ENCODE measurements around the gene SAFB2.

DNA sequence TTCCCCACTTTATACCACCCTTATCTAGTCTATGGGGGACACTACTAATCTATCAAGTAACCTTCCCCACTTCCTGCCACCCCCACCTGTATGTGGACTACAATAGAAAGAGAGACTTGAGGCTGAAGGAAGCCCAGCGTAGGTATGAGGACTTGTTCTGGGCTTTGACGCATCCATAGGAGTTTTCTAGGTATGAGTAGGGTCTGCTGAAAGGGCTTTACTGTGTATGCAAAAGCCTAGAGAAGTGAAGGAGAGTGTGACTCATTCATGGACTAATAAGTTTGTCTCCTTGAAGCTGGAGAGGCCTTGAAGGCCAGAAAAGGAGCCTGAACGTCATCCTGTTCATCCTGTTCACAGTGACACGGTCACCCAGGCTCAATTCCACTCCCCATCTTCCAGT is 76.6 kb downstream of the SAFB2 start:
- TF ChIP-seq ZNF624 (tag by site-specific recombination; IDR thresholded peaks at IDR 0.05) (no peak), ZNF510 (tag by site-specific recombination; IDR thresholded peaks at IDR 0.05; ENCODE audit: insufficient replicate concordance) (no peak), ZNF776 (tag by site-specific recombination; IDR thresholded peaks at IDR 0.05; ENCODE audit: borderline replicate concordance) (no peak), ZNF324 (tag by site-specific recombination; IDR thresholded peaks at IDR 0.05) (no peak)
- TF ChIP-seq, protein P1, sequence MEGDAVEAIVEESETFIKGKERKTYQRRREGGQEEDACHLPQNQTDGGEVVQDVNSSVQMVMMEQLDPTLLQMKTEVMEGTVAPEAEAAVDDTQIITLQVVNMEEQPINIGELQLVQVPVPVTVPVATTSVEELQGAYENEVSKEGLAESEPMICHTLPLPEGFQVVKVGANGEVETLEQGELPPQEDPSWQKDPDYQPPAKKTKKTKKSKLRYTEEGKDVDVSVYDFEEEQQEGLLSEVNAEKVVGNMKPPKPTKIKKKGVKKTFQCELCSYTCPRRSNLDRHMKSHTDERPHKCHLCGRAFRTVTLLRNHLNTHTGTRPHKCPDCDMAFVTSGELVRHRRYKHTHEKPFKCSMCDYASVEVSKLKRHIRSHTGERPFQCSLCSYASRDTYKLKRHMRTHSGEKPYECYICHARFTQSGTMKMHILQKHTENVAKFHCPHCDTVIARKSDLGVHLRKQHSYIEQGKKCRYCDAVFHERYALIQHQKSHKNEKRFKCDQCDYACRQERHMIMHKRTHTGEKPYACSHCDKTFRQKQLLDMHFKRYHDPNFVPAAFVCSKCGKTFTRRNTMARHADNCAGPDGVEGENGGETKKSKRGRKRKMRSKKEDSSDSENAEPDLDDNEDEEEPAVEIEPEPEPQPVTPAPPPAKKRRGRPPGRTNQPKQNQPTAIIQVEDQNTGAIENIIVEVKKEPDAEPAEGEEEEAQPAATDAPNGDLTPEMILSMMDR (tag by site-specific recombination; IDR thresholded peaks at IDR 0.05): no peak
- TF ChIP-seq, protein P2, sequence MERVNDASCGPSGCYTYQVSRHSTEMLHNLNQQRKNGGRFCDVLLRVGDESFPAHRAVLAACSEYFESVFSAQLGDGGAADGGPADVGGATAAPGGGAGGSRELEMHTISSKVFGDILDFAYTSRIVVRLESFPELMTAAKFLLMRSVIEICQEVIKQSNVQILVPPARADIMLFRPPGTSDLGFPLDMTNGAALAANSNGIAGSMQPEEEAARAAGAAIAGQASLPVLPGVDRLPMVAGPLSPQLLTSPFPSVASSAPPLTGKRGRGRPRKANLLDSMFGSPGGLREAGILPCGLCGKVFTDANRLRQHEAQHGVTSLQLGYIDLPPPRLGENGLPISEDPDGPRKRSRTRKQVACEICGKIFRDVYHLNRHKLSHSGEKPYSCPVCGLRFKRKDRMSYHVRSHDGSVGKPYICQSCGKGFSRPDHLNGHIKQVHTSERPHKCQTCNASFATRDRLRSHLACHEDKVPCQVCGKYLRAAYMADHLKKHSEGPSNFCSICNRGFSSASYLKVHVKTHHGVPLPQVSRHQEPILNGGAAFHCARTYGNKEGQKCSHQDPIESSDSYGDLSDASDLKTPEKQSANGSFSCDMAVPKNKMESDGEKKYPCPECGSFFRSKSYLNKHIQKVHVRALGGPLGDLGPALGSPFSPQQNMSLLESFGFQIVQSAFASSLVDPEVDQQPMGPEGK (tag by site-specific recombination; IDR thresholded peaks at IDR 0.05): no peak
- TF ChIP-seq, protein P3, sequence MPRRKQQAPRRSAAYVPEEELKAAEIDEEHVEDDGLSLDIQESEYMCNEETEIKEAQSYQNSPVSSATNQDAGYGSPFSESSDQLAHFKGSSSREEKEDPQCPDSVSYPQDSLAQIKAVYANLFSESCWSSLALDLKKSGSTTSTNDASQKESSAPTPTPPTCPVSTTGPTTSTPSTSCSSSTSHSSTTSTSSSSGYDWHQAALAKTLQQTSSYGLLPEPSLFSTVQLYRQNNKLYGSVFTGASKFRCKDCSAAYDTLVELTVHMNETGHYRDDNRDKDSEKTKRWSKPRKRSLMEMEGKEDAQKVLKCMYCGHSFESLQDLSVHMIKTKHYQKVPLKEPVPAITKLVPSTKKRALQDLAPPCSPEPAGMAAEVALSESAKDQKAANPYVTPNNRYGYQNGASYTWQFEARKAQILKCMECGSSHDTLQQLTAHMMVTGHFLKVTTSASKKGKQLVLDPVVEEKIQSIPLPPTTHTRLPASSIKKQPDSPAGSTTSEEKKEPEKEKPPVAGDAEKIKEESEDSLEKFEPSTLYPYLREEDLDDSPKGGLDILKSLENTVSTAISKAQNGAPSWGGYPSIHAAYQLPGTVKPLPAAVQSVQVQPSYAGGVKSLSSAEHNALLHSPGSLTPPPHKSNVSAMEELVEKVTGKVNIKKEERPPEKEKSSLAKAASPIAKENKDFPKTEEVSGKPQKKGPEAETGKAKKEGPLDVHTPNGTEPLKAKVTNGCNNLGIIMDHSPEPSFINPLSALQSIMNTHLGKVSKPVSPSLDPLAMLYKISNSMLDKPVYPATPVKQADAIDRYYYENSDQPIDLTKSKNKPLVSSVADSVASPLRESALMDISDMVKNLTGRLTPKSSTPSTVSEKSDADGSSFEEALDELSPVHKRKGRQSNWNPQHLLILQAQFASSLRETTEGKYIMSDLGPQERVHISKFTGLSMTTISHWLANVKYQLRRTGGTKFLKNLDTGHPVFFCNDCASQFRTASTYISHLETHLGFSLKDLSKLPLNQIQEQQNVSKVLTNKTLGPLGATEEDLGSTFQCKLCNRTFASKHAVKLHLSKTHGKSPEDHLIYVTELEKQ (tag by site-specific recombination; IDR thresholded peaks at IDR 0.05; ENCODE audit: borderline replicate concordance): no peak
